OCI-LY3 (cell line): ENCODE results near the gene EPHA3.

ENCODE experiments used
- CTCF ChIP-seq: fragments of 200-600, 300-600 bp; sonication (generic); IDR thresholded peaks from 2 replicates; pipeline ENCODE4 v1.5.1; 2014; ENCODE audit warnings: antibody characterized with exemption, low read length, low read depth
- EZH2phosphoT487 ChIP-seq: fragments of 200-600 bp; shearing (Covaris generic); IDR thresholded peaks from 2 replicates; pipeline ENCODE4 v1.6.1; 2018; ENCODE audit warnings: antibody characterized with exemption, mixed run types, low read depth

- TF ChIP-seq CTCF (no peak), EZH2phosphoT487 (no peak)
Measured at GRCh38 chr3:89411201-89411600, 303.8 kb downstream of the EPHA3 start.
